K562 (cell line): ENCODE data around the gene ALDH1A2. TPM values are rescaled to one million over a fixed set of nuclear protein-coding genes. Genes with fewer than 3 reads are reported as not detected.

Experiments used
- CHD4 ChIP-seq: fragments of 200-600 bp; sonication (generic); IDR thresholded peaks from 3 replicates; pipeline ENCODE4 v1.6.1; 2012; ENCODE audit warnings: low read depth, mild to moderate bottlenecking, mixed read lengths, low read length, inconsistent platforms; ENCODE audit not compliant: insufficient read depth, insufficient replicate concordance, poor library complexity, severe bottlenecking
- CXXC5 ChIP-seq: fragments of 250-450 bp; sonication (Bioruptor Pico); IDR thresholded peaks from 2 replicates; pipeline ENCODE4 v1.8.0; 2022; ENCODE audit warnings: inconsistent platforms, mild to moderate bottlenecking, moderate library complexity
- TFAM ChIP-seq: fragments of 250-450 bp; sonication (Bioruptor Pico); conservative IDR thresholded peaks from 2 replicates; pipeline ENCODE4 v1.5.0; 2021; ENCODE audit warnings: mild to moderate bottlenecking, moderate library complexity
- ZNF175 ChIP-seq: fragments of 200-800 bp; sonication (Bioruptor generic); IDR thresholded peaks from 2 replicates; pipeline ENCODE4 v1.6.1; 2016; ENCODE audit warnings: low read depth, mild to moderate bottlenecking, missing genetic modification characterization, missing compliant biosample characterization
- ZNF316 ChIP-seq: fragments of 450-650 bp; IDR thresholded peaks from 2 replicates; pipeline ENCODE4 v1.6.1; 2016
- ZNF586 ChIP-seq: fragments of 450-650 bp; formaldehyde crosslinking; conservative IDR thresholded peaks from 2 replicates; pipeline ENCODE4 v1.4.0; 2020; ENCODE audit warnings: mild to moderate bottlenecking, moderate library complexity
- polyA plus RNA-seq, 8 experiments: library from polyadenylated mRNA; depleted of rRNA in 4 of 8; stranded (reverse) in 5 of 8; unstranded in 3 of 8; fragments of >200 nt; fragmentation: Nextera tagmentation in 2 of 8; fragmentation: Illumina TruSeq in 1 of 8; extraction: Ambion mirVana in 2 of 8; extraction: Trizol in 1 of 8; gene quantifications; 2 replicates each; pipeline versions ENCODE4 v1.2.1 to v1.2.3, GENCODE V29; 2011 to 2014; ENCODE audit warnings: inconsistent platforms in 1 of 8, missing spikeins in 1 of 8
- total RNA-seq, 7 experiments: library from RNA; depleted of rRNA in 6 of 7; stranded (reverse); fragments of >200 nt in 6 of 7; fragmentation: Illumina TruSeq in 2 of 7; extraction: Trizol in 2 of 7; gene quantifications; 2 replicates each; pipeline versions ENCODE4 v1.2.1 to v1.2.3, GENCODE V29; 2011 to 2021; ENCODE audit warnings: low replicate concordance in 1 of 7
- TF ChIP-seq, protein P1 (sequence below): fragments of 450-650 bp; IDR thresholded peaks from 2 replicates; pipeline ENCODE4 v1.7.1; 2018; ENCODE audit warnings: mild to moderate bottlenecking, low read depth; ENCODE audit not compliant: partially characterized antibody
- TF ChIP-seq, protein P2 (sequence below): fragments of 250-450 bp; sonication (Bioruptor Pico); IDR thresholded peaks from 2 replicates; pipeline ENCODE4 v1.4.0; 2020; ENCODE audit warnings: mild to moderate bottlenecking, moderate library complexity
- TF ChIP-seq, protein P3 (sequence below), 2 experiments: fragments of 450-650 bp in 1 of 2; sonication (generic) in 1 of 2; formaldehyde crosslinking in 1 of 2; IDR thresholded peaks; 2 replicates each; pipeline versions ENCODE4 v1.7.1 to v1.9.0; 2016 to 2022; ENCODE audit warnings: inconsistent platforms in 1 of 2, mild to moderate bottlenecking in 1 of 2, missing genetic modification reagents in 1 of 2

Gene ALDH1A2
- total and polyA plus RNA-seq, 9 of the 15 experiments (the other 6 are each of a cell fraction or from before 2014, with no cell fraction given) = 115 to 393 (median 333) TPM

DNA sequence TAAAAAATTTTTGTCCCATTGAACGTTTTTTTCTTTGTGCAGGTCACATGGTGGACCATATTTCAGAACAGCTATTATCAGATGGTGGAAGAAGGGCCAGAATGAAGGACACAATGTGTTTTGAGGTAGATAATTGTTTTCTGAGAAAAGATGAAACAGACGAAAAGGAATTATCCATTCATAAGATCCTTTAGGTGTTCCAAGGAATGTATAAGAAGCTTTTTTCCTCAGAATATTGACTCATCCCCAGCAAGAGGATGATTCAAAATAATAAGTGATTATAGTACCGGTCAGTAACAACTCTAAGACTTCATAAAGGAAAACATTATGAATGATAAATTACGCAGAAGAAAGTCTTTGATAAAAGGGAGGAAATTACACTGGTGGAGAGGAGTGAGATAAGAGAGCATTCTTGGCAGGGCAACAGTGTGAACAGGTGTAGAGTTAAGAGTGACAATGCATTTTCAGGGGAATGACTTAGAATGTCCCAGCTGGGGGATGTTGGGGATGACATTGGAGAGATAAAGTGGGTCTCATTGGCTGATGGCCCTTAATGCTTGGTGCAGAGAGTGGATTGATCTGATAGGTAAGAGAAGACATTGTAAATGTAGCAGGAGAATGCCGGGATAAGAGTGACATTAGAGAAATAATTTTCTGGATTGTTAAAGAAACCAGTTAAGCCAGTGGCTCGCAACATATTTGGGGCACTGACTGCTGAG lies 45.6 kb upstream of the ALDH1A2 start (continued):
- TF ChIP-seq ZNF175 = no peak
- no peak; the same call in none of the 2 replicates for TF ChIP-seq CXXC5 (CRISPR knock-in tag)
- TF ChIP-seq TFAM = no peak
- TF ChIP-seq, protein P1, sequence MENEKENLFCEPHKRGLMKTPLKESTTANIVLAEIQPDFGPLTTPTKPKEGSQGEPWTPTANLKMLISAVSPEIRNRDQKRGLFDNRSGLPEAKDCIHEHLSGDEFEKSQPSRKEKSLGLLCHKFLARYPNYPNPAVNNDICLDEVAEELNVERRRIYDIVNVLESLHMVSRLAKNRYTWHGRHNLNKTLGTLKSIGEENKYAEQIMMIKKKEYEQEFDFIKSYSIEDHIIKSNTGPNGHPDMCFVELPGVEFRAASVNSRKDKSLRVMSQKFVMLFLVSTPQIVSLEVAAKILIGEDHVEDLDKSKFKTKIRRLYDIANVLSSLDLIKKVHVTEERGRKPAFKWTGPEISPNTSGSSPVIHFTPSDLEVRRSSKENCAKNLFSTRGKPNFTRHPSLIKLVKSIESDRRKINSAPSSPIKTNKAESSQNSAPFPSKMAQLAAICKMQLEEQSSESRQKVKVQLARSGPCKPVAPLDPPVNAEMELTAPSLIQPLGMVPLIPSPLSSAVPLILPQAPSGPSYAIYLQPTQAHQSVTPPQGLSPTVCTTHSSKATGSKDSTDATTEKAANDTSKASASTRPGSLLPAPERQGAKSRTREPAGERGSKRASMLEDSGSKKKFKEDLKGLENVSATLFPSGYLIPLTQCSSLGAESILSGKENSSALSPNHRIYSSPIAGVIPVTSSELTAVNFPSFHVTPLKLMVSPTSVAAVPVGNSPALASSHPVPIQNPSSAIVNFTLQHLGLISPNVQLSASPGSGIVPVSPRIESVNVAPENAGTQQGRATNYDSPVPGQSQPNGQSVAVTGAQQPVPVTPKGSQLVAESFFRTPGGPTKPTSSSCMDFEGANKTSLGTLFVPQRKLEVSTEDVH = no peak
- no peak for TF ChIP-seq CHD4
- TF ChIP-seq, protein P2, sequence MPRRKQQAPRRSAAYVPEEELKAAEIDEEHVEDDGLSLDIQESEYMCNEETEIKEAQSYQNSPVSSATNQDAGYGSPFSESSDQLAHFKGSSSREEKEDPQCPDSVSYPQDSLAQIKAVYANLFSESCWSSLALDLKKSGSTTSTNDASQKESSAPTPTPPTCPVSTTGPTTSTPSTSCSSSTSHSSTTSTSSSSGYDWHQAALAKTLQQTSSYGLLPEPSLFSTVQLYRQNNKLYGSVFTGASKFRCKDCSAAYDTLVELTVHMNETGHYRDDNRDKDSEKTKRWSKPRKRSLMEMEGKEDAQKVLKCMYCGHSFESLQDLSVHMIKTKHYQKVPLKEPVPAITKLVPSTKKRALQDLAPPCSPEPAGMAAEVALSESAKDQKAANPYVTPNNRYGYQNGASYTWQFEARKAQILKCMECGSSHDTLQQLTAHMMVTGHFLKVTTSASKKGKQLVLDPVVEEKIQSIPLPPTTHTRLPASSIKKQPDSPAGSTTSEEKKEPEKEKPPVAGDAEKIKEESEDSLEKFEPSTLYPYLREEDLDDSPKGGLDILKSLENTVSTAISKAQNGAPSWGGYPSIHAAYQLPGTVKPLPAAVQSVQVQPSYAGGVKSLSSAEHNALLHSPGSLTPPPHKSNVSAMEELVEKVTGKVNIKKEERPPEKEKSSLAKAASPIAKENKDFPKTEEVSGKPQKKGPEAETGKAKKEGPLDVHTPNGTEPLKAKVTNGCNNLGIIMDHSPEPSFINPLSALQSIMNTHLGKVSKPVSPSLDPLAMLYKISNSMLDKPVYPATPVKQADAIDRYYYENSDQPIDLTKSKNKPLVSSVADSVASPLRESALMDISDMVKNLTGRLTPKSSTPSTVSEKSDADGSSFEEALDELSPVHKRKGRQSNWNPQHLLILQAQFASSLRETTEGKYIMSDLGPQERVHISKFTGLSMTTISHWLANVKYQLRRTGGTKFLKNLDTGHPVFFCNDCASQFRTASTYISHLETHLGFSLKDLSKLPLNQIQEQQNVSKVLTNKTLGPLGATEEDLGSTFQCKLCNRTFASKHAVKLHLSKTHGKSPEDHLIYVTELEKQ = no peak
- TF ChIP-seq, protein P3, sequence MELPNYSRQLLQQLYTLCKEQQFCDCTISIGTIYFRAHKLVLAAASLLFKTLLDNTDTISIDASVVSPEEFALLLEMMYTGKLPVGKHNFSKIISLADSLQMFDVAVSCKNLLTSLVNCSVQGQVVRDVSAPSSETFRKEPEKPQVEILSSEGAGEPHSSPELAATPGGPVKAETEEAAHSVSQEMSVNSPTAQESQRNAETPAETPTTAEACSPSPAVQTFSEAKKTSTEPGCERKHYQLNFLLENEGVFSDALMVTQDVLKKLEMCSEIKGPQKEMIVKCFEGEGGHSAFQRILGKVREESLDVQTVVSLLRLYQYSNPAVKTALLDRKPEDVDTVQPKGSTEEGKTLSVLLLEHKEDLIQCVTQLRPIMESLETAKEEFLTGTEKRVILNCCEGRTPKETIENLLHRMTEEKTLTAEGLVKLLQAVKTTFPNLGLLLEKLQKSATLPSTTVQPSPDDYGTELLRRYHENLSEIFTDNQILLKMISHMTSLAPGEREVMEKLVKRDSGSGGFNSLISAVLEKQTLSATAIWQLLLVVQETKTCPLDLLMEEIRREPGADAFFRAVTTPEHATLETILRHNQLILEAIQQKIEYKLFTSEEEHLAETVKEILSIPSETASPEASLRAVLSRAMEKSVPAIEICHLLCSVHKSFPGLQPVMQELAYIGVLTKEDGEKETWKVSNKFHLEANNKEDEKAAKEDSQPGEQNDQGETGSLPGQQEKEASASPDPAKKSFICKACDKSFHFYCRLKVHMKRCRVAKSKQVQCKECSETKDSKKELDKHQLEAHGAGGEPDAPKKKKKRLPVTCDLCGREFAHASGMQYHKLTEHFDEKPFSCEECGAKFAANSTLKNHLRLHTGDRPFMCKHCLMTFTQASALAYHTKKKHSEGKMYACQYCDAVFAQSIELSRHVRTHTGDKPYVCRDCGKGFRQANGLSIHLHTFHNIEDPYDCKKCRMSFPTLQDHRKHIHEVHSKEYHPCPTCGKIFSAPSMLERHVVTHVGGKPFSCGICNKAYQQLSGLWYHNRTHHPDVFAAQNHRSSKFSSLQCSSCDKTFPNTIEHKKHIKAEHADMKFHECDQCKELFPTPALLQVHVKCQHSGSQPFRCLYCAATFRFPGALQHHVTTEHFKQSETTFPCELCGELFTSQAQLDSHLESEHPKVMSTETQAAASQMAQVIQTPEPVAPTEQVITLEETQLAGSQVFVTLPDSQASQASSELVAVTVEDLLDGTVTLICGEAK (IDR thresholded peaks at IDR 0.05) = 0 out of 2 replicates have a peak, but pooled peaks have one; percentile 14
- TF ChIP-seq, protein P3 (CRISPR knock-in tag; IDR thresholded peaks at IDR 0.05) = no peak
- TF ChIP-seq ZNF586 (CRISPR knock-in tag) = no peak
- TF ChIP-seq ZNF316 = peak; percentile 99
